K562 (cell line): ENCODE measurements around the gene DYNC1I2. TPM values are rescaled to one million over a fixed set of nuclear protein-coding genes. Genes with fewer than 3 reads are reported as not detected.

ENCODE experiments used
- ATAC-seq: fragments of 200-7000 bp; cut with Tn5 transposase; 3 replicates; pipeline ENCODE4 v1.9.1; 2020; ENCODE audit warnings: moderate library complexity
- BruUV-seq: library from RNA; stranded (reverse); fragments of 400-500 nt; replicated peaks from 2 replicates; lab custom pipeline; 2021; lab: Mats Ljungman, UMichigan
- CTCF ChIA-PET: fragments of 300-600 bp; formaldehyde crosslinking; extraction: SDS; loops from one replicate; lab custom pipeline; 2021; ENCODE audit warnings: low intra/inter-chr PET ratio; lab: Yijun Ruan, JAX
- POLR2A ChIA-PET: fragments of 300-600, 350-650 bp; sonication (Branson Sonifier 250); formaldehyde crosslinking; extraction: SDS; loops from one replicate; lab custom pipeline; 2021; ENCODE audit warnings: antibody characterized with exemption, inconsistent platforms; lab: Yijun Ruan, JAX
- DNase-seq, 4 experiments: peaks; one replicate each; pipeline versions ENCODE4 v3.0.0 to v3.0.0-alpha.2; 2011 to 2018; ENCODE audit warnings: low spot score in 3 of 4, mixed read lengths in 3 of 4; ENCODE audit errors: extremely low read depth in 1 of 4
- FAIRE-seq: peaks from 2 replicates; lab custom pipeline; 2011; peaks lifted over from hg19 to GRCh38; lab: Jason Lieb, UNC
- H2AFZ ChIP-seq: 2 replicates; pipeline ENCODE4 v1.6.0; 2011; ENCODE audit warnings: low read depth, low read length, control low read depth, inconsistent platforms
- H3K27ac ChIP-seq: fragments of 200-600 bp; 3 replicates; pipeline ENCODE4 v1.8.0; 2011; ENCODE audit warnings: low read depth, mild to moderate bottlenecking, control low read depth, inconsistent platforms, low read length, moderate library complexity, mixed read lengths; ENCODE audit errors: extremely low read depth
- H3K27me3 ChIP-seq, 2 experiments: fragments of 300-600 bp in 1 of 2; 2 replicates in 1 of 2; 3 replicates in 1 of 2; pipeline versions ENCODE4 v1.6.0 to v1.8.0; 2011; ENCODE audit warnings: inconsistent platforms in 2 of 2, low read length in 2 of 2, mild to moderate bottlenecking in 1 of 2, mixed read lengths in 1 of 2, moderate library complexity in 1 of 2; ENCODE audit not compliant: control insufficient read depth in 2 of 2, insufficient read depth in 2 of 2
- H3K36me3 ChIP-seq: fragments of 300-600 bp; 3 replicates; pipeline ENCODE4 v1.8.0; 2011; ENCODE audit warnings: mild to moderate bottlenecking, low read length, inconsistent platforms; ENCODE audit not compliant: control insufficient read depth, insufficient read depth
- H3K4me1 ChIP-seq, 2 experiments: fragments of 200-600 bp in 1 of 2; replicated peaks in 1 of 2; 2 replicates in 1 of 2; 3 replicates in 1 of 2; pipeline versions ENCODE4 v1.5.1 to v1.8.0; 2011; ENCODE audit warnings: inconsistent platforms in 2 of 2, low read length in 2 of 2, mild to moderate bottlenecking in 1 of 2, mixed read lengths in 1 of 2, moderate library complexity in 1 of 2; ENCODE audit not compliant: control insufficient read depth in 2 of 2, insufficient read depth in 2 of 2
- H3K4me2 ChIP-seq: 2 replicates; pipeline ENCODE4 v1.6.1; 2011; ENCODE audit warnings: low read length, control low read depth, inconsistent platforms, mixed read lengths; ENCODE audit not compliant: insufficient read depth
- H3K4me3 ChIP-seq: fragments of 200-600 bp; sonication (generic), shearing (Covaris generic); 2 replicates; pipeline ENCODE4 v1.5.1; 2016; ENCODE audit warnings: control low read depth, inconsistent platforms
- H3K79me2 ChIP-seq: fragments of 200-600 bp; 3 replicates; pipeline ENCODE4 v1.8.0; 2011; ENCODE audit warnings: low read length, inconsistent platforms; ENCODE audit not compliant: control insufficient read depth, insufficient read depth
- H3K9ac ChIP-seq, 2 experiments: 2 replicates each; pipeline versions ENCODE4 v1.6.0 to v1.6.1; 2011; ENCODE audit warnings: low read depth in 2 of 2, low read length in 2 of 2, control low read depth in 1 of 2, inconsistent platforms in 1 of 2, mild to moderate bottlenecking in 1 of 2, mixed read lengths in 1 of 2; ENCODE audit not compliant: insufficient read depth in 1 of 2
- H3K9me1 ChIP-seq: one replicate; pipeline ENCODE4 v1.6.0; 2011; ENCODE audit warnings: inconsistent platforms, mild to moderate bottlenecking, low read length, moderate library complexity; ENCODE audit not compliant: control insufficient read depth, insufficient read depth
- H3K9me3 ChIP-seq: replicated peaks from 2 replicates; pipeline ENCODE4 v1.5.1; 2011; ENCODE audit warnings: low read depth, low read length, inconsistent platforms; ENCODE audit not compliant: control insufficient read depth, insufficient read depth
- H4K20me1 ChIP-seq: replicated peaks from 2 replicates; pipeline ENCODE4 v1.6.1; 2011; ENCODE audit warnings: low read length, inconsistent platforms, mixed read lengths; ENCODE audit not compliant: control insufficient read depth, insufficient read depth
- PHF8 ChIP-seq: fragments of 200-600 bp; sonication (generic); IDR thresholded peaks from 2 replicates; pipeline ENCODE4 v1.6.1; 2012; ENCODE audit warnings: mixed run types, mild to moderate bottlenecking, inconsistent platforms, low read length, moderate library complexity, borderline replicate concordance
- POU5F1 ChIP-seq: fragments of 150-350 bp; IDR thresholded peaks from 2 replicates; pipeline ENCODE4 v1.6.1; 2014; ENCODE audit warnings: borderline replicate concordance, low read length, low read depth, mild to moderate bottlenecking; ENCODE audit not compliant: partially characterized antibody
- TAF15 ChIP-seq: fragments of 200-400 bp; formaldehyde crosslinking; IDR thresholded peaks from 2 replicates; pipeline ENCODE4 v1.6.1; 2017; ENCODE audit warnings: mild to moderate bottlenecking, low read depth, low read length, moderate library complexity
- TBP ChIP-seq: optimal IDR thresholded peaks from 2 replicates; pipeline ENCODE3; 2011; ENCODE audit warnings: low read depth, low read length, improper control_type of control experiment
- TCF3 ChIP-seq: sonication (generic); formaldehyde crosslinking; IDR thresholded peaks from 2 replicates; pipeline ENCODE4 v1.4.0; 2020; ENCODE audit warnings: mild to moderate bottlenecking, missing genetic modification reagents
- ZNF3 ChIP-seq: fragments of 250-450 bp; sonication (Bioruptor Pico); IDR thresholded peaks from 2 replicates; pipeline ENCODE4 v1.5.0; 2021; ENCODE audit warnings: mild to moderate bottlenecking, moderate library complexity
- ZNF507 ChIP-seq: conservative IDR thresholded peaks from 2 replicates; pipeline ENCODE4 v1.6.1; 2017; ENCODE audit warnings: missing genetic modification characterization, missing compliant biosample characterization
- WGBS: fragments of 100-300 bp; shearing (Covaris generic); methylation state at CpG from one replicate; pipeline ENCODE4 v1.1.6; 2016; ENCODE audit warnings: low coverage, mixed read lengths; ENCODE audit not compliant: insufficient coverage; ENCODE audit errors: missing lambda C conversion rate; 5-methylcytosine and 5-hydroxymethylcytosine counted together
- in situ Hi-C: fragments of 300-500 bp; cut with MboI; formaldehyde crosslinking; loops from 4 replicates; pipeline ENCODE4 v1.15.0; 2018; ENCODE audit warnings: inconsistent platforms, mixed read lengths
- intact Hi-C: fragments of 100-400 bp; cut with micrococcal nuclease; formaldehyde crosslinking; loops from 2 replicates; pipeline ENCODE4 v1.14.2; 2022
- polyA plus RNA-seq, 8 experiments: library from polyadenylated mRNA; depleted of rRNA in 4 of 8; stranded (reverse) in 5 of 8; unstranded in 3 of 8; fragments of >200 nt; fragmentation: Nextera tagmentation in 2 of 8; fragmentation: Illumina TruSeq in 1 of 8; extraction: Ambion mirVana in 2 of 8; extraction: Trizol in 1 of 8; gene quantifications; 2 replicates each; pipeline versions ENCODE4 v1.2.1 to v1.2.3, GENCODE V29; 2011 to 2014; ENCODE audit warnings: inconsistent platforms in 1 of 8, missing spikeins in 1 of 8
- total RNA-seq, 7 experiments: library from RNA; depleted of rRNA in 6 of 7; stranded (reverse); fragments of >200 nt in 6 of 7; fragmentation: Illumina TruSeq in 2 of 7; extraction: Trizol in 2 of 7; gene quantifications; 2 replicates each; pipeline versions ENCODE4 v1.2.1 to v1.2.3, GENCODE V29; 2011 to 2021; ENCODE audit warnings: low replicate concordance in 1 of 7
- TF ChIP-seq, protein P1 (sequence below): fragments of 450-650 bp; IDR thresholded peaks from 2 replicates; pipeline ENCODE4 v1.6.1; 2018; ENCODE audit warnings: mild to moderate bottlenecking, low read depth; ENCODE audit not compliant: partially characterized antibody
- TF ChIP-seq, protein P2 (sequence below): fragments of 450-650 bp; IDR thresholded peaks from 2 replicates; pipeline ENCODE4 v1.6.1; 2016; ENCODE audit warnings: missing biosample characterization, missing genetic modification characterization
- TF ChIP-seq, protein P3 (sequence below), 2 experiments: fragments of 450-650 bp; formaldehyde crosslinking in 1 of 2; IDR thresholded peaks; 2 replicates each; pipeline versions ENCODE4 v1.4.0 to v1.6.1; 2014 to 2020; ENCODE audit warnings: mild to moderate bottlenecking in 2 of 2, borderline replicate concordance in 1 of 2, low read depth in 1 of 2

DYNC1I2 gene
- total and polyA plus RNA-seq, 9 of the 15 experiments (the other 6 are each of a cell fraction or from before 2014, with no cell fraction given), result 59.1 to 204 (median 100) TPM

DNA sequence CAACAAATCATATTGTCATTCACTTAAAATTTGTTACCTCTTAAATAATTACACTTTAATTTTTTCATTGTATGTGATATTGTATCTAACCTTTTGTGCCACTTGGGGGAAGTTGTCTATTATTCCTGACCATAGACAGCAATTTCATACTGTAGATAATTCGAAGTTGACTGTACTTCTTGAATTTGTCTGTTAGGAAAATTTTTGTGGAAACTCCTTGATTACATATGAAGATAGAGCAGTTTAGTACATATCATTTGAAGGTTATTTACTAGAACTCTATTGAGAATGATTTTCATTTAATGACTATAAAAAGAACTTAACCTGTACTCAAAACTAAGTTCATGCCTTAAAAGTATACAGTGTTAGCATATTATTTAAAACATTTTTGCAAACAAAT lies 5.1 kb downstream of the DYNC1I2 start:
- no peak for ATAC-seq
- intact Hi-C loops (no loop called here), in situ Hi-C loops (no loop called here)
- no peaks in the 10 kb centered on the region for H3K27me3 ChIP-seq
- WGBS, result 57% methylated on average over 1 of the region's 1 CpG
- no peak overlapping the region for H2AFZ ChIP-seq
- H3K79me2 ChIP-seq, result peaks cover 47% of the 10 kb centered on the region
- no TSS peak for BruUV-seq
- ChIA-PET CTCF (no interaction called here), POLR2A (interaction anchor here (1.1 kb wide), 1 partner anchor 12 kb away, joined by 3 read pairs; no protein-coding TSS in a partner anchor)
- no peak for DNase-seq
- H3K4me1 ChIP-seq, result peaks cover 0 to 7% of the 10 kb centered on the region in 2 experiments; a peak in 2 of 5 replicates
- H3K27ac ChIP-seq, result no peak overlapping the region
- H4K20me1 ChIP-seq, result no peaks in the 10 kb centered on the region
- TF ChIP-seq, protein P1, sequence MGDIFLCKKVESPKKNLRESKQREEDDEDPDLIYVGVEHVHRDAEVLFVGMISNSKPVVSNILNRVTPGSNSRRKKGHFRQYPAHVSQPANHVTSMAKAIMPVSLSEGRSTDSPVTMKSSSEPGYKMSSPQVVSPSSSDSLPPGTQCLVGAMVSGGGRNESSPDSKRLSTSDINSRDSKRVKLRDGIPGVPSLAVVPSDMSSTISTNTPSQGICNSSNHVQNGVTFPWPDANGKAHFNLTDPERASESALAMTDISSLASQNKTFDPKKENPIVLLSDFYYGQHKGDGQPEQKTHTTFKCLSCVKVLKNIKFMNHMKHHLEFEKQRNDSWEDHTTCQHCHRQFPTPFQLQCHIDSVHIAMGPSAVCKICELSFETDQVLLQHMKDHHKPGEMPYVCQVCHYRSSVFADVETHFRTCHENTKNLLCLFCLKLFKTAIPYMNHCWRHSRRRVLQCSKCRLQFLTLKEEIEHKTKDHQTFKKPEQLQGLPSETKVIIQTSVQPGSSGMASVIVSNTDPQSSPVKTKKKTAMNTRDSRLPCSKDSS, result no peak
- TF ChIP-seq POU5F1 (no peak), TAF15 (no peak), TBP (no peak), ZNF507 (tag) (no peak), ZNF3 (no peak), TCF3 (CRISPR knock-in tag) (no peak), PHF8 (no peak)
- TF ChIP-seq, protein P2, sequence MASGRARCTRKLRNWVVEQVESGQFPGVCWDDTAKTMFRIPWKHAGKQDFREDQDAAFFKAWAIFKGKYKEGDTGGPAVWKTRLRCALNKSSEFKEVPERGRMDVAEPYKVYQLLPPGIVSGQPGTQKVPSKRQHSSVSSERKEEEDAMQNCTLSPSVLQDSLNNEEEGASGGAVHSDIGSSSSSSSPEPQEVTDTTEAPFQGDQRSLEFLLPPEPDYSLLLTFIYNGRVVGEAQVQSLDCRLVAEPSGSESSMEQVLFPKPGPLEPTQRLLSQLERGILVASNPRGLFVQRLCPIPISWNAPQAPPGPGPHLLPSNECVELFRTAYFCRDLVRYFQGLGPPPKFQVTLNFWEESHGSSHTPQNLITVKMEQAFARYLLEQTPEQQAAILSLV (tag), result no peak
- TF ChIP-seq, protein P3, sequence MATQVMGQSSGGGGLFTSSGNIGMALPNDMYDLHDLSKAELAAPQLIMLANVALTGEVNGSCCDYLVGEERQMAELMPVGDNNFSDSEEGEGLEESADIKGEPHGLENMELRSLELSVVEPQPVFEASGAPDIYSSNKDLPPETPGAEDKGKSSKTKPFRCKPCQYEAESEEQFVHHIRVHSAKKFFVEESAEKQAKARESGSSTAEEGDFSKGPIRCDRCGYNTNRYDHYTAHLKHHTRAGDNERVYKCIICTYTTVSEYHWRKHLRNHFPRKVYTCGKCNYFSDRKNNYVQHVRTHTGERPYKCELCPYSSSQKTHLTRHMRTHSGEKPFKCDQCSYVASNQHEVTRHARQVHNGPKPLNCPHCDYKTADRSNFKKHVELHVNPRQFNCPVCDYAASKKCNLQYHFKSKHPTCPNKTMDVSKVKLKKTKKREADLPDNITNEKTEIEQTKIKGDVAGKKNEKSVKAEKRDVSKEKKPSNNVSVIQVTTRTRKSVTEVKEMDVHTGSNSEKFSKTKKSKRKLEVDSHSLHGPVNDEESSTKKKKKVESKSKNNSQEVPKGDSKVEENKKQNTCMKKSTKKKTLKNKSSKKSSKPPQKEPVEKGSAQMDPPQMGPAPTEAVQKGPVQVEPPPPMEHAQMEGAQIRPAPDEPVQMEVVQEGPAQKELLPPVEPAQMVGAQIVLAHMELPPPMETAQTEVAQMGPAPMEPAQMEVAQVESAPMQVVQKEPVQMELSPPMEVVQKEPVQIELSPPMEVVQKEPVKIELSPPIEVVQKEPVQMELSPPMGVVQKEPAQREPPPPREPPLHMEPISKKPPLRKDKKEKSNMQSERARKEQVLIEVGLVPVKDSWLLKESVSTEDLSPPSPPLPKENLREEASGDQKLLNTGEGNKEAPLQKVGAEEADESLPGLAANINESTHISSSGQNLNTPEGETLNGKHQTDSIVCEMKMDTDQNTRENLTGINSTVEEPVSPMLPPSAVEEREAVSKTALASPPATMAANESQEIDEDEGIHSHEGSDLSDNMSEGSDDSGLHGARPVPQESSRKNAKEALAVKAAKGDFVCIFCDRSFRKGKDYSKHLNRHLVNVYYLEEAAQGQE (IDR thresholded peaks at IDR 0.05; ENCODE audit: borderline replicate concordance), result no peak
- TF ChIP-seq, protein P3 (CRISPR knock-in tag; IDR thresholded peaks at IDR 0.05; ENCODE audit: low read depth), result no peak
- no peaks in the 10 kb centered on the region for H3K9me1 ChIP-seq
- no peak for FAIRE-seq
- H3K4me3 ChIP-seq, result no peak overlapping the region
- H3K9ac ChIP-seq, result no peak overlapping the region
- H3K4me2 ChIP-seq, result no peak overlapping the region
- no peaks in the 10 kb centered on the region for H3K9me3 ChIP-seq
- peaks cover 57% of the 10 kb centered on the region for H3K36me3 ChIP-seq
